HG03025 (cell line): Measurements from ENCODE around the gene MTHFD1L.

Experiments
- ATAC-seq: cut with Tn5 transposase; IDR thresholded peaks from one replicate; pipeline ENCODE4 v1.9.1; 2021; ENCODE audit warnings: mild to moderate bottlenecking, moderate library complexity; ENCODE audit not compliant: unreplicated experiment, low FRiP score

The MTHFD1L gene

DNA sequence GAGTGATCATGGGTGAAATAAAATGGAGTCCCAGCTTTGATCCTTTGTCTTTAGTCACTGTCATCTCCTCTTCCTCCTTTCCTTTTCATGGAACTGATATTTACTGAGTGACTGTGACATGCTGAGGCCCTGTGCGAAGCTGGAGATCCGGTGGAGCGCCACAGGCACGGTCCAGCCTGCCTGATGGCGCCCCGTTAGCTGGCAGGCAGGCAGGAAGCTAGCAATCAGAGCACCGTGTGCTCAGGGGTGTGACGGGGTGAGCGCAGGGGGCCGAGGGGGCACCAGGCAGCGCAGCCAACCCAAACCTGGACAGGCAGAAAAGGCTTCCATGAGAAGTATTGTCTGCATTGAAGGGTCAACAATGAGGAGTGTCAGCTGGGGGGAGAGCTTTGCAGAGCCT lies 274.0 kb downstream of the MTHFD1L start:
- no peak for ATAC-seq

DNA sequence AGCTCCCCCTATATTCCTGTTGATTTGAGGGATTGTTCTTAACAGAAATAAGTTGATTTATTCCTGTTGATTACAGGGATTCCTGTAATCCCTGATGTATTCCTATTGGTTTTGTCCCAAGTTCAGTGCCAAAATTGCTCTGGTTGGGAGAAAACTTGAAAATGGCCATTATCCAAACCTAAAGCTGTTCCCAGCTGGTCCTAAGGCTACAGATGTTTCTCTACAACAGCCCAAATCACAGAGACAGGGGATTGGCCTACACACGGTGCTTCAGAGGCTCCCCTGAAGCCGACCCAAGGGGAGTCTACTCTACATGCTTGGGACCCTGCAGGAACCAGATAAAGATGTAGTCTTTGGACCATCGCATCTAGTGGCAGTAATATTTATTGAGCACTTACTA lies 275.3 kb downstream of the MTHFD1L start:
- no peak for ATAC-seq

DNA sequence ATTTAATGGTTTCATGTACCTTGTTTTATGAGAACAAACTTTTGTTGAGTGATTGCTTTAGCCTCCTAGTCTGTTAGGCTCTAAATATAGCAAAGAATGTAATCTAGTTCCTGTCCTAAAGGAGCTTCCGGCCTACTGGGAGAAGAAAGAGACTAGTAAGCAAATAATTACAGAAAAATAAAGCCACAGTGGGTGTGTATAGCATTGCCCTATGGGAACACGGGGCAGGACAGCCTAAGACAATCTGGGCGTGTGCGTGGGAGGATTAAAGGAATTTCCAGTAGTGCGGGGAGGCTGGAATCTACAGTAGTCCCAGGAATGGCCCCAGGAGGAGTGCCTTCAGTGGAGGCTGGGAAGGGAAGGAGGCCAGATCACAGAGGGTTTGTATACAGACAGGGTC lies 276.2 kb downstream of the MTHFD1L start:
- no peak for ATAC-seq

DNA sequence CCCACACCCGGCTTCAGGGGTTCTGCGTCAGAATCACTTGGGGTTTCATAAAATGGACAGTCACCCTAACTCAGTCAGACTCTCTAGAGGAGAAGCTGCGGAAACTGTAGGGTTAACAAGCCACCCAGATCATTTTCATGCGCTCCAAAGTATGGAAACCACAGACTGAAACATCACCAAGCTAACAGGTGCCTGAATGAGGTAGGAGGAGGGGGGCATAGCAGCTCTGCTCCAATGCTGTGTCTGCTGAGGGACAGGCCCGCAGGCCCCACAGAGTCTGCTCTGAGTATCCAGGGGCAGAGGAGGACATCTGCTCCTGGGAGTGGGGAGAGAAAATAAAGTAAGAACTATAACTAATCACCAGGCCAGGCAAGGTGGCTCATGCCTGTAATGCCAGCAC lies 277.2 kb downstream of the MTHFD1L start:
- no peak for ATAC-seq

DNA sequence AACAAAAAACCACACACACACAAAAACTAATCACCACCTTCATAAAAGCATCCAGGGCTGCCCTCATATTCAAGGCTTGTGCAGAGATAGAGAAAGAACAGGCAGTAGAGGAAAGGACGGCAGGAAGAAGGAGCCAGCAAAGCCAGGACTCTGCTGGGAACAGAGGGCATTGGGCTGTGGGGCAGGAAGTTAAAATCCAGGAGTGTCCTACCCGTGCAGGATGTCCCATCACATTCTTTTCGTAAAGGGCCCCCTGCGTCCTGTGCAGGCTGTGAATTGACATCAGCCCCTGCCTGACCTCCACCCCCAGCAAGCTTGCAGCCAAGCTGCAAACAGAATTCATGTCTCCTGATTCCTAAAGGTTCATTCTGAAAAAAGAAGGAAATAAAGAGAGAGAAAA lies 277.8 kb downstream of the MTHFD1L start:
- no peak for ATAC-seq

DNA sequence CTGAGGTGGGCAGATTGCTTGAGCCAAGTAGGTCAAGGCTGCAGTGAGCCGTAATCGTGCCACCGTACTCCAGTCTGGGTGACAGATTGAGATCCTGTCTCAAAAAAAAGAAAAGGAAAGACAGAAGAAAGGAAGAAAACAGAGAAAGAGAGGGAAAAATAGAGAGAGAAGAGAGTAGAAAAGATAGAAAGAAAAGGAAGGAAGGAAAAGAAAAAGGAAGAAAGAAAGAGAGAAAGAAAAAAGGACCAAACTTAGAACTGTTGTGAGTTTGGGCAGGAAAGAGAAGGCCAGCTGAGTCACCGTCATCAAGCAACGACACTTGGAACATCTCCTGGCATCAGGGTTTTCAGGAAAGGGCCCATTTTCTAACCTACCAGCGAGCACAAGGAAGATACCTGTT lies 278.3 kb downstream of the MTHFD1L start:
- no peak for ATAC-seq

DNA sequence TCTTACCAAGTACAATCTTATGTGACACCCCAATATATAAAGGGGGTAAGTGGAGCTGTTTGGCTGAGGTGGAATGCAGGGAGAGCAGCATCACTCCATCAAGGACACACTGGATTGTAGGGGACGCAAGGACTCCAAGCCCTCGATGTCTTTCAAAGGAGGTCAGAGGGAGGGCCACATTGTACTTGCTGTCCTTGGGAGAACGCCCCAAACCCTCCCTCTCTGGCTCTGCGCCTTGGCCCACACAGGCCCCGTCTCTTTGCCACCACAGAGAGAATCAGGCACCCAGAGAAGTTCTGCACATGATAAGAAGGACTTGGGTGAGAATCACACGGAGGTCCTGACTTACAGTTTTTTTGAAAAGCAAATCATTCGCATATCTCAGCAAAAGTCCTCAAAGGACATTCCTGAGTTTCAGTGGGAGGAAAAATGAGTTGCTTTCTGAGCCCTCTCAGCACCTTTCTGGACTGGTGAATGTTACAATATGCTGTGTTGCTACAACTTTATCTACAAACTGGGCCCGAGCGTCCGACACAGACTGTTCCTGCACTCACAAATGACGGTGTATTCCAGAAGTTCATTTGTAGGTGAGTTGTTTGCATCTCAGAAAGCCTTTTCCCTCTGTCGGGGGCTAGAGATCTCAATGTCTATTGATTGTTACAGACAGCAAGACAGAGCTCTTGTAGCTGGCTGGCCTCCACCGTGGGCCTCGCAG lies 281.8 kb downstream of the MTHFD1L start:
- no peak for ATAC-seq

DNA sequence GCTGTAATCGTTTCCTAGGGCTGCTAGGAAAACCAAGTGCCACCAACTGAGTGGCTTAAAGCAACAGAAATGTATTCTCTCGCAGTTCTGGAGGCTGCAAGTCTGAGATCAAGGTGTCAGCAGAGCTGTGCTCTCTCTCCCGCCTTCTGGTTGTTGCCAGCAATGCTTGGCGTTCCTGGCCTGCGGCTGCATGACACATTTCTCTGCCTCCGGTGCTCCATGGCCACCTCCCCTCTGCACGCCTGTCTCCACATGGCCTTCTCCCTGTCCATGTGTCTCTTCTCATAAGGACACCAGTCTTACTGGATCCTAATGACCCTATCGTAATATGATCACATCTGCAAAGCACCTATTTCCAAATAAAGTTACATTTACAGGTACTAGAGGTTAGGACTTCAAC lies 282.6 kb downstream of the MTHFD1L start:
- ATAC-seq: no peak

DNA sequence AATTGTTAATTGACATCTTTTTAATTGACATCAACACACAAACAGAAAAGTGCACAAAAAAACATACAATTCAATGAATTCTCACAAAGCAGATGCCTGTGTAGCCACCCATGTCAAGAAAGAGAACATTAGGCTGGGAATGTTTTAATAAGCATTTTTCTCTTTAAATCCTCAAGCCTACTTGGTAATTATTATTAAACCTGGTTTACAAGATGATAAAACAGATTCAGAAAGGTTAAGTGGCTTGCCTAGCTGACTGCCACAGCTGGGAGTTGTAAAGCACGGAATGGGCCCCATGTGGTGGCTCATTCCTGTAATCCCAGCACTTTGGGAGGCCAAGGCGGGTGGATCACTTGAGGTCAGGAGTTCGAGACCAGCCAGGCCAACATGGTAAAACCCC lies 284.3 kb downstream of the MTHFD1L start:
- no peak for ATAC-seq
